Measurements from ENCODE around the gene INPP4B.

The INPP4B gene

GRCh38 chr4:142567199-142567598, 278.9 kb downstream of the INPP4B start:
- DNase-seq: peak; percentile 82

GRCh38 chr4:142566777-142567176, 279.3 kb downstream of the INPP4B start:
- peak; percentile 58 for DNase-seq

DNA sequence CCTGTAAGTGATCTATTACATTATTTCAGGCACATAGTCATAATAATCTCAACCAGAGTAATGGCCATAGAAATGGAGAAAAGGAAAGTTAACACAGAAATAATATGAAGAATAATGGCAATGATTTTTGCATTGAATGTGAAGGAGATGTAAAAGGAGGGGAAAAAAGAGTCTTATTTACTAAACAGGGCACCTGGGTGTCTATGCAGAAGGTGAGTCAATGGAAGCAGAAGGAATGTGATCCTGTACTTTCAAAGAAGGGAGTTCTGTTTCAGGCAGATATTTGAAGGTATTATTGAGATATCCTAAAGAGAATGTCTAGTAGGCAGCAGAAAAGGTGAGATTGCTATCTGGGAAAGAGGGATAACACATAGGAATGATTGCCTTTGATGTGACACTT, 279.9 kb downstream of the INPP4B start:
- no peak for DNase-seq

DNA sequence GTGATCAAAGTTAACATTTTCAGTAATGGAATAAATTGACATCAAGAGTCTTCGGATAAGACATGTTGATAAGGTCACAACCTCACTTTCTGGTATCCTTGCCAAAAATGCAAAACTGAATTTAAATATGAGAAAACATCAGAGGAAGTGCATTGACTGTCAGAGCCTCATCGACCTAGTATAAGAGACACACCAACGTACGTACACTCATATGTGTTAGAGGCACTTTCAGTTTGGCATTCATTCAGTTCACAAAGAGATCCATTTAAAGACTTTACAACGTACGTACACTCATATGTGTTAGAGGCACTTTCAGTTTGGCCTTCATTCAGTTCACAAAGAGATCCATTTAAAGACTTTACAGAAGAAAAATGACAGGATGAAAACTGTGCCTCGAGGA, 280.3 kb downstream of the INPP4B start:
- peak; percentile 75 for DNase-seq

DNA sequence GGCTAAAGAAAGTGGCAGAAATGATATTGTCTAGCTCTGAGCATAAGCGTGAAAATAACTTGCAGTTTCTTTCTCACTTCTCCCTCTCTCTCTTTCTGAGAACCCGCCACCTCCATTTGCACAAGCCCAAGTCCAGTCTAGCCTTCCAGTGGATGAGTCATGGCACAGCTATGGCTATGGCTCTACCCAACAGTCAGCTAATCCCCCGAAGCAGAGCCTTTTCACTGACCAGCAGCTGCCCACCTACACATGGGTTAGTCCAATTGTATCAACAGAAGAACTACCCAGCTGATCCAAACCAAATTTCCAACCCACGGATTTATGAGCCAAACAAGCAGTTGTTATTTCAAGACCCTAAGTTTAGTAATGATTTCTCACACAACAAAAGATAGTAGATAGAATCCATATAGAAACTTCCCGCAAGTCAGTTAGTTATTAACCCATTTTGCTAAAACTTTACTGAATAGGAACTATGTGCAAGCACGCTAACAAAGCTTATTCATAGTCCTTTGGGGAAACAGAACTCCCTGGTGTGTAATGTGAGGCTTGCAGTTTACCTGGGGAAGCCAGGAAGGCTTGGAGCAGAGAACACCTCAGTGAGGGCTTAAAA, 282.3 kb downstream of the INPP4B start:
- no peak for DNase-seq

- no peak for DNase-seq
These were observed 286.1 kb downstream of the INPP4B start for GRCh38 chr4:142559986-142560385.

- DNase-seq: no peak
These were observed 287.2 kb downstream of the INPP4B start for GRCh38 chr4:142558851-142559250.

GRCh38 chr4:142557239-142557801, 288.8 kb downstream of the INPP4B start:
- DNase-seq: no peak

GRCh38 chr4:142556570-142557238, 289.4 kb downstream of the INPP4B start:
- no peak for DNase-seq

DNA sequence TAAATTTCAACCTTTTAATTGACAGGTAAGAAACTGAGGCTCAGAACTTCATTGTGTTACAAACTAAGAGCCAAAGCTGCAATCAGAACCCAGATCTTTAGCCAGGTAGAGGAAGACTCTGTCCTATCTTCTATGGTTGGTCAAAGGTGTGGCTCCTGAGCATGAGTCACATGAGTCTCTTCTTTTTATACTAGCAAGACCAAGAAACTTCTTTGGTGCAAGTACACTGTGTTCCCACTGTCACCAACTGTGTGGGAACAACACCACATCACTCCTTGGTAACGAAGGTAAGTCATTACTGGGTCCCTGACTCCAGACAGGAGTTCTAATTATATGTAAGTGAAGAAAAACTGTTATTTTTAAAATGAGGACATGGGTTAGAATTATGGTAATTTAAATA, 290.1 kb downstream of the INPP4B start:
- no peak for DNase-seq

GRCh38 chr4:142554412-142554811, 291.7 kb downstream of the INPP4B start:
- no peak for DNase-seq

GRCh38 chr4:142551517-142552305, 294.4 kb downstream of the INPP4B start:
- no peak for DNase-seq

DNA sequence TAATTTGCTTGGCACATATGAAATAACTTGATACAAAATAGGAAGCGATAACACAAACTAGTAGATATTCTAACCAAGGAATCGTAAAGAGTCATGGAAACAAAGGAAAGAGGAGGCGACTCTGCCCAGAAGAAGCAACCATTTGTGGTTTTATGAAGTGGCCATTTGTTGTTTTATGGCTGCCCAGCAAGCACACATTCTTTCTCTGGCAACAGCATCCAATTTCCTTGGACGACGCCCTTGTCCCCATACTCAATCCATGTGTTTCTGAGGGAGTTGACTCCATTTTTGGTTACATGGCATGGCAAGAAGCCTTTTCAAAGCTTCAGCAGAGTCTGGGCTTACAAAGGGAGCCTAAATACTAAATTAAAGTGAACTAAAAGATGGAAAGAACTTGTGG, 295.1 kb downstream of the INPP4B start:
- no peak for DNase-seq

DNA sequence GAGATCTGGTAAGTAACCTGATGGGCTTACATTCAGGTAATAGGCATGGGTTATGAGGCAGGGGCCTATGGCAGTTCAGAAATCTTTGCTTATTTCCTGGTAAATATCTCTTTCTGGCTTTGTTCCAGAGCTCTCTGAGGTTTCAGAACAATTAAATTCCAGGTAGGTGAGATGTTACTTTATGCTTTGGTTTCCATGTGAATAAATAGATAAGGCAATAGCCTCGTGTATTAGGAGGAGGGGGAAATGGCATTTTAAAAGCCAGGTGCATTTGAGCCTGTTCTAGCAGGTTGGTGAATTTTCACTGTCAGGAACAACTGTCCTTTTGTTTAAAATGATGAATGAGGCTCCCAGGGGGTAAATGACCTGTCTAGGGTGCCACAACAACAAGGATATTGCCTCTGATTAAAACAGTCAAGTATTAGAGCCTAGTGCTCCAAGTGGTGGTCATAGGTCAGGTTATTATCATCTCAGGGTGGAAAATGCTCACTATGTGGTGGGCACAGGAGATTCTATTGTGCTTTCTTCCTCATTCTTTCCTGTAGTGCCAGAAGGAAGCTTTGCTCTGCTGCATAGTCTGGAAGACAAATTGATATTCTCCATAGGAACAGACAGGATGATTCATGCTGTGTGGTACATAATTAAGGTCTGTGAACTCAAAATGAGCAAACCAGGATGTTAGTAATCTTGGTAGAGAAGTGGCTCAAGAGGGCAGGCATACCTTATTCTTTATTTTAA, 296.2 kb downstream of the INPP4B start:
- no peak for DNase-seq

- DNase-seq: no peak
These were observed 296.9 kb downstream of the INPP4B start for GRCh38 chr4:142549248-142549647.

DNA sequence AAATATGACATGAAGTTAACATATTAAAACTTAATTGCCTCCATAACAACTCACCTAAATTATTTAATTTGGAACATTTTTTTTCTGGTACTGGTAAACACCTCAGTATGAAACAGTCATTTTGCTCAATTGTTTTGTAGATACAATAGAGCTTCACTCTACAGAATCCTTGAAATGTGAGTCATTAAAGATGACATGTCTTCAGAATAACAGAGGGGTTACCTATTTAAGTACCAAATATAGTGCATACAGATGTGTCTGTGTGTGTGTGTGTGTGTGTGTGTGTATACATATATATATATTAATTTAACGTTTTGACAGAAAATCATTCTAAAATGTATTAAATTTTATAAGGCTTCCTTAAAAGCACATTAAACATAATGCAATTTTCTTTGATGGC, 297.6 kb downstream of the INPP4B start:
- DNase-seq: no peak

DNA sequence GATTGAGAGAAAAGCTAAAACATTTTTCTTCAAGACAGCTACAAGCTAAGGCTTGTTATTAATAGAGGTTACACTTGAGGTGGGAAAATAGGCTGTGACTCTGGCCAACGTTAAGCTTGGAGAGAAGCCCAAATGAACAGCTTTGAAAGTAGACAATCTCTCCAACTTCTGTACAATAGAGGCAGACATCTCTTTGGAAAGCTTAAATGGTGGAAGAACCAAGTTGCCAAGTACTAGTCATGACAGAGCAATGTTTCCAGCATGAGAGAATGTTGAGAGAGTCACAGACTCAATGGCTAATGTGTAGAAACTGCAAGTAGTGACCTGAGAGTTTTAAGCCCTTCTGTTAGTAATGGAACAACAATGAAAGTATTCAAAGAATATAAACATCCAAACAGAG, 298.1 kb downstream of the INPP4B start:
- DNase-seq: no peak

DNA sequence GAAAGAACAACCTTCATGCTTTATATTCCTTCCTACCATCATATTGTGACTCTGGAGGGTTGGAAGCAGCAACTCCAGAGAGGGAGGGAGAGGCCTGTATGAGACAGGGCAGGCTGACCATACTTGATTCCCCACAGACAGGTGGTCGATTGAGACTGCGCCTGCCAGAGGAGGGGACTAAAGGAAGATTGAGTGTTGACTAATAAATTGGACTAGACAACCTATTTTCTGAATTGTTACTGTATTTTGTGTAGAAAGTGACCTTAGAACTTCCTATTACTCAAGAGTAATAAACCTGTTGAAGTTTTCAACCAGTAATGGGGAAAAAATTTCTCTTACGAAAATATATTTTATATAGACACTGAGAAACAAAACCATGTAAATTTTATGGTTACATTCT, 301.5 kb downstream of the INPP4B start:
- DNase-seq: no peak

DNA sequence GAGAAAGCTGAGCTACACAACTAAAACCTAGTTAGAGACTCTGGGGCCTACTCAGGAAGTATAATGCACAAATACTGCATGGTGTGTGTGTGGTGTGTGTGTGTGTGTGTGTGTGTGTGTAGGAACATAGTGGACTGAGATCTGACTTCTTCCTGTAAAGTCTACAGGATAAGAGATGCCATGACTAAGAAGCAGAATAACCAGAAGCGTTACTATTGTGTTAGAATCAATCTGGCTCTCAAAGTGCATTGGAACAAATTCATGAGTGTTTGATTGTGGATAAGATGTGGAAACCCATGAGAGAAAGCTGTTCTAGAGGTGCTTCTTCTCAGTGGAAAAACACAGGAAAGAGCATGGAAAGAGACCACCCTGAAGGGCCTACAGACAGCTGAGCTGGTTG, 302.1 kb downstream of the INPP4B start:
- DNase-seq: no peak

GRCh38 chr4:142540483-142540804, 305.7 kb downstream of the INPP4B start:
- no peak for DNase-seq

DNA sequence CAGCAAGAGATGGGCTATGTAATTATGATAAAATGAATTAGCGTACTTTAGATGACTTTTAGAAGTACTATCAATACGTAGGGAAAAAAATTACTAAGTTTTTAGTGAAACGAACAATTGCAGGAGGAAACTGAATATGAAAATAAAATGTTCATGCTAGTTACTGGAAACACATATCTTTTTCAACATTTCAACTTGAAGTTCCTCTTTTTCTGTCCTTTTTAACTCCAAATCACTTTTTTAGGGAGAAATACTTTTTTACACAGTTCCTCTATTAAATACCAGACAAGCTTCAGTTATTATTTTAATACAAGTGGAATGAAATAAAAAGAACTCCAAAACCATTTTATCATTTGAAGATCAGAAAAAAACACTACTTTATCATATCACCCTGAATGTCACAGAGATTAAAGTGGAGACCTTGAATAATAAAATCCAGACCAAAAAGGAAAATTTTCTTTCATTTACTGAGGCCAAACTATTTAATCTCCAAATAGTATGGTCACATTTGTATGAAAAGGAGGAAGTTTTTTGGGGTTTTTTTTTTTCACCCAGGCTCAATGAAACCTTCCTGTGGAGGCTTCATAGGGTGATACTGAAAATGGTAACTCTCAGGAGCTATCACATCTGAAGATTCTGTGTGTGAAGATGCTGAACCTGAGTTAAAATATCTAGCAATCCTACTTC, 306.2 kb downstream of the INPP4B start:
- no peak for DNase-seq

- DNase-seq: no peak
These were observed 311.1 kb downstream of the INPP4B start for GRCh38 chr4:142535009-142535408.

DNA sequence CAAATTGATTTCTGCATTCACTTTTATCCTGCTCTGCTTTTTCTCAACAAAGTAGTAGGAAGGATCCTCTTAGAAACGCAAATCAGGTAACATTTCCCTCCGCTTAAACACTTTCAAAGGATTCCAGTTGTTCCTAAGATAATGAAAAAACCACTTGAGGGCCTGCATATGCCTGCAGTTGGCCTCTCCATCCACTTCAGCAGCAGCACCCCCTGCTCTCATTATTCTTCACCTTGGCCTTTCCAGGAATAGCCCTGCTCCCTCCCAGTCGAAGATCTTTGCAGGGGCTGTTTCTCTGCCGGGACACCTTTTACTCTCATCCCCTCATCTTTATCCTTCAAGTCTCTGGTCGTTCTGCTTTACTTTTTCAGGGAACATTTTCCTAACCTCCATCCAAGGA, 314.0 kb downstream of the INPP4B start:
- DNase-seq: no peak

Measured in CD4-positive, alpha-beta T cell treated with Interleukin-17A for 1 hour (primary cell).